Fibroblast of the aortic adventitia (primary cell): ENCODE data around the gene C20orf141. TPM values are rescaled to one million over a fixed set of nuclear protein-coding genes. Genes with fewer than 3 reads are reported as not detected.

Source experiments
- DNase-seq: peaks from one replicate; pipeline ENCODE4 v3.0.0-alpha.2; 2010; ENCODE audit warnings: low read depth
- H3K4me3 ChIP-seq: 2 replicates; pipeline ENCODE4 v1.5.1; 2011; ENCODE audit warnings: low read depth, mild to moderate bottlenecking, control low read depth, low read length, moderate library complexity
- total RNA-seq: library from RNA; depleted of rRNA; stranded (reverse); fragments of >200 nt; gene quantifications from 2 replicates; pipeline ENCODE4 v1.2.3, GENCODE V29; 2012; ENCODE audit warnings: low replicate concordance
- TF ChIP-seq, protein P1 (sequence below): IDR thresholded peaks from 2 replicates; pipeline ENCODE4 v1.5.1; 2011; ENCODE audit warnings: mild to moderate bottlenecking, low read length, control low read depth, inconsistent platforms; ENCODE audit not compliant: insufficient read depth

C20orf141 gene
- total RNA-seq, 1 donor = not detected

DNA sequence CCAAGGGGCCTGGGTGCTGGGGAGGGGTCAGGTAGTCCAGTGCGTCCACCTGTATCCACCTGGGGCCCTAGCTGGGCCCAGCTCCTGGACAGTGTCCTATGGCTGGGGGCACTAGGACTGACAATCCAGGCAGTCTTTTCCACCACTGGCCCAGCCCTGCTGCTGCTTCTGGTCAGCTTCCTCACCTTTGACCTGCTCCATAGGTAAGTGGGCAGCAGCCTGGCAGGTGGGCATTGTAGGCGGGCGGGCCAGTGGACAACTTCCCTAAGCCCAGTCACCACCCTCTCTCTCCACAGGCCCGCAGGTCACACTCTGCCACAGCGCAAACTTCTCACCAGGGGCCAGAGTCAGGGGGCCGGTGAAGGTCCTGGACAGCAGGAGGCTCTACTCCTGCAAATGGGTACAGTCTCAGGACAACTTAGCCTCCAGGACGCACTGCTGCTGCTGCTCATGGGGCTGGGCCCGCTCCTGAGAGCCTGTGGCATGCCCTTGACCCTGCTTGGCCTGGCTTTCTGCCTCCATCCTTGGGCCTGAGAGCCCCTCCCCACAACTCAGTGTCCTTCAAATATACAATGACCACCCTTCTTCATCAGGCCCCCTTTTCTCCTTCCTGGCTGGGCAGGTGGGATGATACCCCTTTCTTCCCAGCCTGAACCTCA, 584 bp downstream of the C20orf141 start:
- no peak for DNase-seq
- TF ChIP-seq, protein P1, sequence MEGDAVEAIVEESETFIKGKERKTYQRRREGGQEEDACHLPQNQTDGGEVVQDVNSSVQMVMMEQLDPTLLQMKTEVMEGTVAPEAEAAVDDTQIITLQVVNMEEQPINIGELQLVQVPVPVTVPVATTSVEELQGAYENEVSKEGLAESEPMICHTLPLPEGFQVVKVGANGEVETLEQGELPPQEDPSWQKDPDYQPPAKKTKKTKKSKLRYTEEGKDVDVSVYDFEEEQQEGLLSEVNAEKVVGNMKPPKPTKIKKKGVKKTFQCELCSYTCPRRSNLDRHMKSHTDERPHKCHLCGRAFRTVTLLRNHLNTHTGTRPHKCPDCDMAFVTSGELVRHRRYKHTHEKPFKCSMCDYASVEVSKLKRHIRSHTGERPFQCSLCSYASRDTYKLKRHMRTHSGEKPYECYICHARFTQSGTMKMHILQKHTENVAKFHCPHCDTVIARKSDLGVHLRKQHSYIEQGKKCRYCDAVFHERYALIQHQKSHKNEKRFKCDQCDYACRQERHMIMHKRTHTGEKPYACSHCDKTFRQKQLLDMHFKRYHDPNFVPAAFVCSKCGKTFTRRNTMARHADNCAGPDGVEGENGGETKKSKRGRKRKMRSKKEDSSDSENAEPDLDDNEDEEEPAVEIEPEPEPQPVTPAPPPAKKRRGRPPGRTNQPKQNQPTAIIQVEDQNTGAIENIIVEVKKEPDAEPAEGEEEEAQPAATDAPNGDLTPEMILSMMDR = no peak
- no peak overlapping the region for H3K4me3 ChIP-seq

DNA sequence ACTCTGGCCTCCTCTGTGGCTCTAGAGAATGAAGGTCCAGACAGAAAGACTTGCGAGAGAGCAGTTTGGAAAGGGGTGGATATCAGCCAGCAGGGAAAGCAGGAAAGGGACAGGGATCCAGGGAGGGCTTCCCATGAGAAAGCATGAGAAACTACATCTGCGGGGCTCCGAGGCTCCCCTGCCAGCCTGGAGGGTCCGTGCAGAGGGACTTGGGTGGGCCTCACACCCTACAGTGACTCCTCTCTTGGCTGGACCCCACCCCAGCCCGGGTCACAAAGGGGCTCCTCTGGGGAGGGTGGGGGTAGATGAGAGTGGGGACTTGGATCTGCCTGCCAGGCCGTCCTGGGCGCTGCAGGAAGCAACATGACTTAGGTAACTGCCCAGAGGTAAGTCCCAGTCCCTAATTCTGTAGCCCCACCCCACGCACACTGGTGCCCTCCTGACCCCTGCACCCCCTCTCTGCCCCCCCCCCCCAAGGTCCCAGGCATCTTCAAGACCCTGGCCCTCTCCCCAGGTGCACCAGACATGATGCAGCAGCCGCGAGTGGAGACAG, 1.3 kb downstream of the C20orf141 start, which contains the start of gene TMEM239:
Gene TMEM239, plus strand, starts transcription at position 335 of the 553 bp plus-strand sequence. Its CDS starts 191 bp downstream, at position 526.
- DNase-seq = no peak
- TF ChIP-seq, protein P1 = no peak
- no peak within 1 kb of the TSS for H3K4me3 ChIP-seq

DNA sequence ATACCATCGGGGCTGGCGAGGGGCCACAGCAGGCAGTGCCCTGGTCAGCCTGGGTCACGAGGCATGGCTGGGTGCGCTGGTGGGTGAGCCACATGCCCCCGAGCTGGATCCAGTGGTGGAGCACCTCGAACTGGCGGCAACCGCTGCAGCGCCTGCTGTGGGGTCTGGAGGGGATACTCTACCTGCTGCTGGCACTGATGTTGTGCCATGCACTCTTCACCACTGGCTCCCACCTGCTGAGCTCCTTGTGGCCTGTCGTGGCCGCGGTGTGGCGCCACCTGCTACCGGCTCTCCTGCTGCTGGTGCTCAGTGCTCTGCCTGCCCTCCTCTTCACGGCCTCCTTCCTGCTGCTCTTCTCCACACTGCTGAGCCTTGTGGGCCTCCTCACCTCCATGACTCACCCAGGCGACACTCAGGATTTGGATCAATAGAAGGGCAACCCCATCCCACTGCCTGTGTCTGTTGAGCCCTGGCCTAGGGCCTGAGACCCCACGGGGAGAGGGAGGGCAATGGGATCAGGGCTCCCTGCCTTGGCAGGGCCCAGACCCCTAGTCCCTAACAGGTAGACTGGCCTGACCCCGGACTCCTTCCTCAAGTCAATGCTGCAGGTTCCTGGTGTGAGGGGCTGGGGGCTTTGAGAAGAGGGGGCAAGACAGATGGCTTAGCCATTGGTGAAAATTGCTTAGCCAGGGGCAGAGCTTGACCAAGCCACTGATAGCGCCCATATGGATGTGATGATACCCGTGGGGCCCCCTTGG, 2.0 kb downstream of the C20orf141 start:
- no peak overlapping the region for H3K4me3 ChIP-seq
- TF ChIP-seq, protein P1 = no peak
- no peak for DNase-seq

DNA sequence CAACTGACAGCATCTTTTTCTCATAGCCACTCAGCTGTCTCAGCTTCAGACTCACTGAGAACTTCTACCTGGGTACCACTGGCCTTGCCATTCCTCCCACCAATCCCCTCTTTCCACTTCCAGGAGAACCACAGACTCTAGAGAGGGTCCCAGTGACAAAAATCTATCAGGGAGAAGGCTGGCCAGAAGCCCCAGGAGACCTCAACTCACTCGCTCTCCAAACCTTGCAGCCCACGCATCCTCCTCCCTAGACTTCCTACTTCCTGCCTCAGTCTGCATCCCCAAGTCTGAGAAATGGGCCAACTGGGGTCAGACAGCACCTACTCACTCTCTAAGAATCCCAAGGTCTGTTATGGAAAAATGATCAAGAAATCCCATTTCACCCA, 2.5 kb downstream of the C20orf141 start:
- no peak for DNase-seq
- no peak overlapping the region for H3K4me3 ChIP-seq
- TF ChIP-seq, protein P1 = no peak

DNA sequence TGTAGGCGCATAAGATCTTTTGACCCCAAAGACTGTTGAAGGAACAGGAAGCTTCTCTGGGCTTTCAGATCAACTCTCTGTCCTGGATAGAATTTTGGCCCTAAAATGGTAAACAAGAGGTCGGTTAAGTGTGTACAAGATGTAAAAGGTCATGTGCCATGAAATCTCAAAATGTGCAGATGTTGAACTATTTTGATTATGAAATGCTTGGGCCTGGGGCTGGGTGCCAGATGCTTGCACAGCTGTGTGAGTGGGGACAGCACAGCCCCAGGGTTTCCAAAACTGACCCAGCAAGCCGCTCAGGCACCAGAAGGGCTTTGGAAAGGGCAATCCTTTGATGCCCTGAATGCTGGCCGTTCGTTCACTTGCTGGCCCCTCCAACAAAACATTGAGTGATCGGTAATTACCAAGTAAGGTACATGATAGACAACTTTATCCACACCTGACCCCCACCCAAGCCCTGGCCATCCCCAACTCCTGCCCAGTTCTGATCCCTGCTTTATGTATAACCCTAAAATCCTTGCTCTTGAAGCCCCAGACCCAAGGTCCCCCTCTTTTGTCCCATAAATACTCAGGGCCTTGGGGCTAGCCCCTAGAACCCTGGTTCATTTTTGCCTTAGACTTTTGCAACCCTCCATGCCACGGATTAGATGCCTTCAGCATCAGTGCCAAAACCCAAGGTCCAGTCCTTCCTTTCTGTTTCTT, 3.3 kb downstream of the C20orf141 start:
- TF ChIP-seq, protein P1 = no peak
- DNase-seq = peak; percentile 25
- no peak overlapping the region for H3K4me3 ChIP-seq

DNA sequence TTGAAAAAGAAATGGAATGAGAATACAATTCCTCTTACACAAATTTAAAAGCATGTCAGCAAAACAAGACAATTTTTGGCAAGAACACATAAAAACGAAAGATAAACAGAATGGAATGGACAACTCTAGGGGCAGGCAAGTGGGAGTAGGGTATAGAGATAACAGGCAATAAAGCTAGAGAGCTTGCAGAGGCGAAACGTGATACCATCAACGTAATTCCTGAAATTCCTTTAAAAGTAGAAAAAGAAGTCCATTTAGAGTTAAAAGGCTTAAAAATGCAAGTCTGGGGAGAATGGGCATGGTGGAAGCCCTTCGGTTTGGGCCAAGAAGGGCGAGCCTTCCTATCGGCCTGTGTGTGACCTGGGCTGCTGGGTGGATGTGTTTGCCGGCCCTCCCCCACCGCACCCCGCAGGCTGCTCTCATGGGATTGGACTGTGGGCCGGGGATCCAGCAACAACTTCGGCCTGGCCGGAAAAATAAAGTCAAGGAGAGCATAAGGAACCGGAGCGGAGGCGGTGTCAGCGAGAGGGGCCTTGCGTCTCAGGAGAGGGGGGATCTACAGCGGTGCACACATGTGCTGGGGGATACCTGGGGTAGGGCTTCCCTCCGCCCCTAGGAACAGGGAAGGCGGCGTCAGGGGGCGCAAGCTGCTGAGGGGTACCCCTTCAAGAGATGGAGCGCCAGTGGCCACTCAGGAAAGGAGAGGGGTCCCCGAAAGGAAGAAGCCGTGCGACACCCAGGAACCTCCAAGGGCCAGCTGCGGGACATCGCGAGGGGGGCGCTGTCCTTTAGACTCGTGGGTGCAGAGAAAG, 5.5 kb downstream of the C20orf141 start:
- no peak overlapping the region for H3K4me3 ChIP-seq
- TF ChIP-seq, protein P1 = no peak
- DNase-seq = peak; percentile 86
